Tibial nerve (tissue), 4 donors: ENCODE measurements around the gene UGT2A2. TPM values are rescaled to one million over a fixed set of nuclear protein-coding genes. Genes with fewer than 3 reads are reported as not detected.

Experiments used
- DNase-seq, 2 donors: peaks; one replicate each; pipeline ENCODE4 v3.0.0-alpha.2; 2019; ENCODE audit warnings: low spot score in 2 of 2
- H3K27ac ChIP-seq, 4 donors: fragments of 200-600 bp; sonication (generic) in 3 of 4; one replicate each; pipeline ENCODE4 v1.5.1; 2017 to 2019; ENCODE audit warnings: mild to moderate bottlenecking in 1 of 4
- H3K27me3 ChIP-seq, 2 donors: fragments of 200-600 bp; sonication (generic) in 1 of 2; one replicate each; pipeline versions ENCODE4 v1.5.1 to v1.6.0; 2017 to 2019
- H3K36me3 ChIP-seq, 3 donors: fragments of 200-600 bp; sonication (generic); one replicate each; pipeline ENCODE4 v1.5.1; 2018 to 2019
- H3K4me1 ChIP-seq, 4 donors: fragments of 200-600 bp; sonication (generic) in 3 of 4; one replicate each; pipeline ENCODE4 v1.5.1; 2017 to 2019
- H3K4me3 ChIP-seq, 4 donors: fragments of 200-600 bp; sonication (generic) in 3 of 4; one replicate each; pipeline ENCODE4 v1.5.1; 2017 to 2019; ENCODE audit warnings: mild to moderate bottlenecking in 1 of 4, moderate library complexity in 1 of 4
- H3K9me3 ChIP-seq, 4 donors: fragments of 200-600 bp; sonication (generic) in 3 of 4; one replicate each; pipeline ENCODE4 v1.5.1; 2017 to 2019
- EP300 ChIP-seq, 2 donors: sonication (generic); formaldehyde crosslinking; IDR thresholded peaks; one replicate each; pipeline ENCODE4 v1.6.1; 2017; ENCODE audit warnings: antibody characterized with exemption in 2 of 2, mild to moderate bottlenecking in 1 of 2
- POLR2A ChIP-seq, 2 donors: fragments of 450-650 bp; IDR thresholded peaks; one replicate each; pipeline ENCODE4 v1.6.1; 2017; ENCODE audit warnings: antibody characterized with exemption in 2 of 2, mild to moderate bottlenecking in 2 of 2, moderate library complexity in 2 of 2
- WGBS, 2 donors: methylation state at CpG; one replicate each; pipeline ENCODE4 v1.1.5; 2018; 5-methylcytosine and 5-hydroxymethylcytosine counted together
- total RNA-seq, 4 donors: library from RNA; depleted of rRNA; stranded (reverse); fragments of >200 nt; gene quantifications; one replicate each; pipeline ENCODE4 v1.1.0, GENCODE V29; 2016
- TF ChIP-seq, protein P1 (sequence below), 5 experiments: fragments of 200-600 bp in 3 of 5; fragments of 450-650 bp in 2 of 5; sonication (generic) in 3 of 5; IDR thresholded peaks; one replicate each; pipeline ENCODE4 v1.5.1; 2016 to 2019; ENCODE audit warnings: antibody characterized with exemption in 5 of 5, mild to moderate bottlenecking in 3 of 5, moderate library complexity in 2 of 5

Gene UGT2A2
- total RNA-seq, 4 donors from 2014 or later: not detected

DNA sequence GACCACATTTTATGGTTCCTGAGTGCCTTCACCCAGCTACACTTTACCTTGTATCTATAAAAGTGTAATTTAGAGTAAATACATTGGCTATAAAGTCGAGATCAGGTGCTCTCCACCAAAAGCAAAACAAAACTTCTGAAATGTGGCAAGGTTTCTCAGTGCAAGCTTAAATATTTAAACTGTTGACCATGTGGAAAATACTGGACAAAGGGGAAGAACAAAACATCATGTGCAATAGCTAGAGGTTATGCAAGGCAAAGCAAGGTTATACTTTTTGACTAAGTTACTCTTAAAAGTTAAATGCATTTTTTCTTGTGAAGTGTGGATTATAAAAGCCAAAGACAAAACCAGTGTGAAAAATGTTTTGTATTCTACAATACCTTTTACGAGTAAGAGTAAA is 55.9 kb downstream of the UGT2A2 start:
- H3K4me3 ChIP-seq: no peak overlapping the region
- WGBS, 2 donors: 72 to 79% methylated on average over 2 of the region's 2 CpGs
- H3K27ac ChIP-seq: no peak overlapping the region

DNA sequence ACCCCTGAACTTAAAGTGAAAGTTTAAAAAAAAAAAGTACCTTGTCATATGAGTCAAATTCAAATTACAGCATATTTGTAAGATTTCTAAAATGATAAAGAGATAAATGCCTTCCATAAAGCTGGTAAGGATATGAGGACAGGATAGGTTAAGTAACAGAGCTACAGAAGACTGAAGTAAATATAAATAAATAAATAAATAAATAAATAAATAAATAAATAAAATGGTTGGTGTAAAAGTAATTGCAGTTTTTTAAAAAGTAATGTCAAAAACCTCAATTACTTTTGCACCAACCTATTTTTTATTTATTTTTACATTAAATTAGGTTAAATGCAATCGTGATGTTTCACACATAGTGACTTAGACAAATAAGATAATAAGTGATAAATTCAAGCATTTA is 62.2 kb downstream of the UGT2A2 start:
- Histone ChIP-seq H3K27ac (no peak overlapping the region), H3K4me1 (no peaks in the 10 kb centered on the region), H3K9me3 (peaks cover 0 to 8% (median 0%) of the 10 kb centered on the region in 4 donors), H3K36me3 (no peaks in the 10 kb centered on the region), H3K4me3 (no peak overlapping the region), H3K27me3 (no peaks in the 10 kb centered on the region)
- TF ChIP-seq EP300 (IDR thresholded peaks at IDR 0.05) (no peak), POLR2A (IDR thresholded peaks at IDR 0.05) (no peak)
- TF ChIP-seq, protein P1, sequence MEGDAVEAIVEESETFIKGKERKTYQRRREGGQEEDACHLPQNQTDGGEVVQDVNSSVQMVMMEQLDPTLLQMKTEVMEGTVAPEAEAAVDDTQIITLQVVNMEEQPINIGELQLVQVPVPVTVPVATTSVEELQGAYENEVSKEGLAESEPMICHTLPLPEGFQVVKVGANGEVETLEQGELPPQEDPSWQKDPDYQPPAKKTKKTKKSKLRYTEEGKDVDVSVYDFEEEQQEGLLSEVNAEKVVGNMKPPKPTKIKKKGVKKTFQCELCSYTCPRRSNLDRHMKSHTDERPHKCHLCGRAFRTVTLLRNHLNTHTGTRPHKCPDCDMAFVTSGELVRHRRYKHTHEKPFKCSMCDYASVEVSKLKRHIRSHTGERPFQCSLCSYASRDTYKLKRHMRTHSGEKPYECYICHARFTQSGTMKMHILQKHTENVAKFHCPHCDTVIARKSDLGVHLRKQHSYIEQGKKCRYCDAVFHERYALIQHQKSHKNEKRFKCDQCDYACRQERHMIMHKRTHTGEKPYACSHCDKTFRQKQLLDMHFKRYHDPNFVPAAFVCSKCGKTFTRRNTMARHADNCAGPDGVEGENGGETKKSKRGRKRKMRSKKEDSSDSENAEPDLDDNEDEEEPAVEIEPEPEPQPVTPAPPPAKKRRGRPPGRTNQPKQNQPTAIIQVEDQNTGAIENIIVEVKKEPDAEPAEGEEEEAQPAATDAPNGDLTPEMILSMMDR (IDR thresholded peaks at IDR 0.05): no peak
- WGBS, 2 donors: 94 to 97% methylated on average over 1 of the region's 1 CpG
- DNase-seq: no peak

More for the DNA sequence above, 55.9 kb downstream of the UGT2A2 start:
- Histone ChIP-seq H3K9me3 (no peaks in the 10 kb centered on the region), H3K27me3 (no peaks in the 10 kb centered on the region), H3K36me3 (no peaks in the 10 kb centered on the region), H3K4me1 (no peaks in the 10 kb centered on the region)
- TF ChIP-seq EP300 (IDR thresholded peaks at IDR 0.05) (no peak), POLR2A (IDR thresholded peaks at IDR 0.05) (no peak)
- TF ChIP-seq, protein P1 (IDR thresholded peaks at IDR 0.05): no peak
- DNase-seq: no peak

GRCh38 chr4:69576251-69576877 is 63.1 kb downstream of the UGT2A2 start:
- no peak for TF ChIP-seq POLR2A (IDR thresholded peaks at IDR 0.05)
- TF ChIP-seq EP300 (IDR thresholded peaks at IDR 0.05): no peak
- TF ChIP-seq, protein P1 (IDR thresholded peaks at IDR 0.05): no peak
- Histone ChIP-seq H3K27me3 (no peaks in the 10 kb centered on the region), H3K4me3 (no peak overlapping the region), H3K27ac (no peak overlapping the region), H3K4me1 (no peaks in the 10 kb centered on the region), H3K36me3 (no peaks in the 10 kb centered on the region), H3K9me3 (peaks cover 0 to 8% (median 0%) of the 10 kb centered on the region in 4 donors)
- DNase-seq: no peak
- WGBS, 2 donors: 89 to 99% methylated on average over 17 to 19 of the region's 24 CpGs

GRCh38 chr4:69568787-69569186 is 70.7 kb downstream of the UGT2A2 start:
- Histone ChIP-seq H3K4me1 (no peaks in the 10 kb centered on the region), H3K27me3 (no peaks in the 10 kb centered on the region), H3K27ac (no peak overlapping the region), H3K9me3 (no peaks in the 10 kb centered on the region), H3K4me3 (no peak overlapping the region), H3K36me3 (no peaks in the 10 kb centered on the region)
- 90 to 95% methylated on average over 1 of the region's 1 CpG for WGBS, 2 donors
- TF ChIP-seq EP300 (IDR thresholded peaks at IDR 0.05) (no peak), POLR2A (IDR thresholded peaks at IDR 0.05) (no peak)
- TF ChIP-seq, protein P1 (IDR thresholded peaks at IDR 0.05): no peak
- no peak for DNase-seq

GRCh38 chr4:69563424-69563823 is 76.0 kb downstream of the UGT2A2 start:
- Histone ChIP-seq H3K4me1 (no peaks in the 10 kb centered on the region), H3K27ac (no peak overlapping the region), H3K36me3 (no peaks in the 10 kb centered on the region), H3K4me3 (no peak overlapping the region), H3K27me3 (no peaks in the 10 kb centered on the region), H3K9me3 (no peaks in the 10 kb centered on the region)
- TF ChIP-seq EP300 (IDR thresholded peaks at IDR 0.05) (no peak), POLR2A (IDR thresholded peaks at IDR 0.05) (no peak)
- TF ChIP-seq, protein P1 (IDR thresholded peaks at IDR 0.05): no peak
- no peak for DNase-seq
- WGBS, 2 donors: 59 to 64% methylated on average over 2 of the region's 2 CpGs
